Lower leg skin (tissue), 4 donors: ENCODE data around the gene HGF. TPM values are rescaled to one million over a fixed set of nuclear protein-coding genes. Genes with fewer than 3 reads are reported as not detected.
"Not testable (repeated sequence)": the region's sequence is repeated elsewhere in the genome, so short reads cannot be mapped to it uniquely, and the experiment has no call there.

ENCODE experiments used
- DNase-seq, 2 donors: peaks; one replicate each; pipeline ENCODE4 v3.0.0-alpha.2; 2019; ENCODE audit warnings: low spot score in 2 of 2
- H3K4me3 ChIP-seq: fragments of 200-600 bp; sonication (generic); 2 replicates; pipeline ENCODE4 v1.5.1; 2017; ENCODE audit warnings: mild to moderate bottlenecking, low read depth; ENCODE audit not compliant: poor library complexity, severe bottlenecking
- POLR2A ChIP-seq, 2 donors: fragments of 450-650 bp; IDR thresholded peaks; one replicate each; pipeline ENCODE4 v1.6.1; 2016 to 2017; ENCODE audit warnings: antibody characterized with exemption in 2 of 2, mild to moderate bottlenecking in 1 of 2, moderate library complexity in 1 of 2
- WGBS, 2 donors: methylation state at CpG; one replicate each; pipeline ENCODE4 v1.1.5; 2018; 5-methylcytosine and 5-hydroxymethylcytosine counted together
- intact Hi-C: fragments of 100-400 bp; cut with DNase I; formaldehyde crosslinking; loops from one replicate; pipeline ENCODE4 v1.15.0; 2023; ENCODE audit warnings: low total_unique reads
- total RNA-seq, 4 donors: library from RNA; depleted of rRNA; stranded (reverse); fragments of >200 nt; gene quantifications; one replicate each; pipeline ENCODE4 v1.1.0, GENCODE V29; 2016
- TF ChIP-seq, protein P1 (sequence below), 3 donors: fragments of 450-650 bp; IDR thresholded peaks; one replicate each; pipeline ENCODE4 v1.5.1; 2016; ENCODE audit warnings: antibody characterized with exemption in 3 of 3, mild to moderate bottlenecking in 3 of 3, moderate library complexity in 2 of 3

The HGF gene
- total RNA-seq, 4 donors from 2014 or later: 0.91 to 1.5 (median 1.3) TPM

DNA sequence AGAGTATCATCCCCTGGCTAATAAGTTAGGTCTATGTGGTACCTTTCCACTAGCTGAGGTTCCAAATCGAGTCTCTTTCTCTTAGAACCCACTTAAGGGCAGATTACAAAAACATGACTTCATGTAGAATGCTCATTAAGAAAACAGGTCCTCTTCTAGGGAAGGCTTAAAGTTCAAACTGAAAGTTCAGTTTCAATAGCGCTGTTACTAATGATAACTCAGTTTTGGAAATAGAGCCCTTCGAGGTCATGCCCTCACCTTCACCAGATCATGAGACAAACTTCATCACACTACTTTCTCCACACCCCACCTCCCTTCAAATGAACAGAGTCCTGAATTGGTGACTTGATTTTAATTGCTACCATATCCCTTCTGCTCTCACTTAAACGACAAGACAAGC is 26.2 kb downstream of the HGF start:
- intact Hi-C loops: no loop called here
- 70 to 72% methylated on average over 4 of the region's 4 CpGs for WGBS, 2 donors
- DNase-seq: no peak
- H3K4me3 ChIP-seq: no peak overlapping the region
- TF ChIP-seq, protein P1, sequence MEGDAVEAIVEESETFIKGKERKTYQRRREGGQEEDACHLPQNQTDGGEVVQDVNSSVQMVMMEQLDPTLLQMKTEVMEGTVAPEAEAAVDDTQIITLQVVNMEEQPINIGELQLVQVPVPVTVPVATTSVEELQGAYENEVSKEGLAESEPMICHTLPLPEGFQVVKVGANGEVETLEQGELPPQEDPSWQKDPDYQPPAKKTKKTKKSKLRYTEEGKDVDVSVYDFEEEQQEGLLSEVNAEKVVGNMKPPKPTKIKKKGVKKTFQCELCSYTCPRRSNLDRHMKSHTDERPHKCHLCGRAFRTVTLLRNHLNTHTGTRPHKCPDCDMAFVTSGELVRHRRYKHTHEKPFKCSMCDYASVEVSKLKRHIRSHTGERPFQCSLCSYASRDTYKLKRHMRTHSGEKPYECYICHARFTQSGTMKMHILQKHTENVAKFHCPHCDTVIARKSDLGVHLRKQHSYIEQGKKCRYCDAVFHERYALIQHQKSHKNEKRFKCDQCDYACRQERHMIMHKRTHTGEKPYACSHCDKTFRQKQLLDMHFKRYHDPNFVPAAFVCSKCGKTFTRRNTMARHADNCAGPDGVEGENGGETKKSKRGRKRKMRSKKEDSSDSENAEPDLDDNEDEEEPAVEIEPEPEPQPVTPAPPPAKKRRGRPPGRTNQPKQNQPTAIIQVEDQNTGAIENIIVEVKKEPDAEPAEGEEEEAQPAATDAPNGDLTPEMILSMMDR (IDR thresholded peaks at IDR 0.05): no peak
- no peak for TF ChIP-seq POLR2A (IDR thresholded peaks at IDR 0.05)

DNA sequence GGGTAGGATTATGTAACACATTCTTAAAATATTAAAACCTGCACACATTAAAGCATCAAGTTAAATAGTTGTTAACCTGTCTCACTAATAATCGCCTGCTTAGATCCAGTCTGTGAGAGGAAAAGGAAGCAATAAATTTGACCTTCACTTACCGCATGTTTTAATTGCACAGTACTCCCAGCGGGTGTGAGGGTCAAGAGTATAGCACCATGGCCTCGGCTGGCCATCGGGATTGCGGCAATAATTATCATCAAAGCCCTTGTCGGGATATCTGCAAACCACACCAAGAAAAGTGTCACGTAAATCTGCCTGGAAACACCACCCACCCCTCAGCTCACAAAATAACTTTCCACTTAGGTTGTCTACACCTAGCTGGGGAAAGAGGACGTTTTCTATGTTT is 26.6 kb downstream of the HGF start:
- TF ChIP-seq POLR2A (IDR thresholded peaks at IDR 0.05): no peak
- TF ChIP-seq, protein P1 (IDR thresholded peaks at IDR 0.05): no peak
- intact Hi-C loops: no loop called here
- no peak for DNase-seq
- 72 to 73% methylated on average over 9 of the region's 9 CpGs for WGBS, 2 donors
- H3K4me3 ChIP-seq: no peak overlapping the region

DNA sequence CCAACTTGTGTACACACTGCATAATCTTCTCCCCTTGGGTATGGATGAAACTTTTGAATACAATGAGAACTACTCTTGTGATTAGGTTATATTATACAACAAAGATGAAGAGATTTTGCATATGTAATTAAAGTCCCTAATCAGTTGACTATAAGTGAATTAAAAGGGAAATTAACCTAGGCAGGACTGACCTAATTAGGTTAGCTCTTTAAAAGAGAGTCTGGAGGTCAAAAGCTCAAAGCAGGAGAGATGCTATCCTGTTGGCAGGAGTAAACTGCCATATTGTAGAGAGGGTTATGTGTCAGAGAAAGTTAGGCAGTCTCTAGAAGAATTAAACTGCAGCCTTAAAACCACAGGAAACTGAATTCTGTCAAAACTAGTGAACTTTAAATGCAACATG is 29.4 kb downstream of the HGF start:
- intact Hi-C loops: no loop called here
- no peak overlapping the region for H3K4me3 ChIP-seq
- TF ChIP-seq, protein P1 (IDR thresholded peaks at IDR 0.05): no peak
- TF ChIP-seq POLR2A (IDR thresholded peaks at IDR 0.05): no peak
- no peak for DNase-seq

DNA sequence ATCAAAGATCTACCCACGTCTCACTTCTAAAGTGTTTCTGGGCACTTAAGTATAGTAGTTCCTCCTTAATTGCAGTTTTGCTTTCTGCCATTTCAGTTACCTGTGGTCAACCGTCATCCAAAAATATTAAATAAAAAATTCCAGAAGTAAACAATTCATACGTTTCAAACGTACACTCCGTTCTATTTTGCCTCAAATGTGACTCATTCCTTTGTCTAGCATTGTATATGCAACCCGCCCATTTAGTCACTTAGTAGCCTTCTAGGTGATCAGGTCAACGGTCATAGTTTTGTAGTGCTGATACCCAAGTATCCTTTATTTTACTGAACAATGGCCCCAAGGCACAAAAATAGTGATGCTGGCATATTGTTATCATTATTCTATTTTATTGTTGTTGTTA is 33.8 kb downstream of the HGF start:
- WGBS, 2 donors: 76 to 77% methylated on average over 7 of the region's 7 CpGs
- DNase-seq: no peak
- H3K4me3 ChIP-seq: no peak overlapping the region
- TF ChIP-seq POLR2A (IDR thresholded peaks at IDR 0.05): no peak
- TF ChIP-seq, protein P1 (IDR thresholded peaks at IDR 0.05): no peak
- intact Hi-C loops: no loop called here

DNA sequence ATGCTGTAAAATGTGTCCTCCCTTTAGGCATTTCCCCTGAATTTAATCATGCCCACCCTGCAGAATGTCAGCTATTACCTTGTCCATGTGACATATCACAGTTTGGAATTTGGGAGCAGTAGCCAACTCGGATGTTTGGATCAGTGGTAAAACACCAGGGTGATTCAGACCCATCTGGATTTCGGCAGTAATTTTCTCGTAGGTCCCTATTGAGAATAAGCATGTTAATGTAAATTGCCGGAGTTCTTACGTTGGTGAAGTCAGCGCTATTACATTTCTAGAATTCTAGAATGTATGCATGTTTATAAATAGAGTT is 44.1 kb downstream of the HGF start:
- no peak for TF ChIP-seq POLR2A (IDR thresholded peaks at IDR 0.05)
- TF ChIP-seq, protein P1 (IDR thresholded peaks at IDR 0.05): no peak
- no peak for DNase-seq
- intact Hi-C loops: no loop called here
- WGBS, 2 donors: 68 to 70% methylated on average over 6 of the region's 6 CpGs
- no peak overlapping the region for H3K4me3 ChIP-seq

DNA sequence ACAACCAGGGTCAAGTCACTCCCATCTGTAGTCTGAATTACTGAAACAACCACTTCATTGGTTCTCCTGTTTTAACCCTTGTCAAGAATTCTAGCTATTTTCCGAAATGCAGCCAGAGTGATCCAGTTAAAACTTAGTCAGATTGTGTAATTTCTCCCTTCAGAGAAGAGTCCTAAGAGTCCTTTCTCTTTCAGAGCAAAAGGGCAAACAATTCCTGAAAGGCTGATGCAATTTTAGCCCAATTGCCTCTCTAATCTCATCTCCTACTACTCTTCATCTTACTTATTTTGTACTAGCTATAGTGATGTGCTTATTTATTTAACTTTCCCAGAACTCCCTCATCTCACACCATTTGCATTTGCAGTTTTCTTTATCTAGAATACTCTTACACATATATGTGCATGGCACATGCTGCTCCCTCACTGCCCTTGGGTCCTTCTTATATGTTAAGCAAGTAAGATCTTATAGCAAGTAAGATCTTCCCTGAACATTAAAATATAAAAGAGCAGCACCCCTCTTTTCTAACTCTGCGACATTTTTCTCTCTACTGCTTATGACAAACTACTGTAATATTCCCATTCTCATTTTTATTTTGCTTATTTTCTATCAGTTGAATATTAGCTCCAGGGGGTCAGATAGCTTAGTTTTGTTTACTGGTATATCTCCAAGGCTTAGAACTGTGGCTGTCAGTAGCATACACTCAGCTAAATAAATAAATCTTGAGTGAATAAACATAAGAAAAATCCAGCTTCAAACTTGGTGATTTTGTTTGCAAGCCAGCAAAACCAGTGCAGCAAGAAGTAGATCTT is 44.6 kb downstream of the HGF start:
- intact Hi-C loops: no loop called here
- WGBS, 2 donors: 92% methylated on average over 2 of the region's 2 CpGs
- no peak overlapping the region for H3K4me3 ChIP-seq
- TF ChIP-seq, protein P1 (IDR thresholded peaks at IDR 0.05): no peak
- TF ChIP-seq POLR2A (IDR thresholded peaks at IDR 0.05): no peak
- DNase-seq: no peak

DNA sequence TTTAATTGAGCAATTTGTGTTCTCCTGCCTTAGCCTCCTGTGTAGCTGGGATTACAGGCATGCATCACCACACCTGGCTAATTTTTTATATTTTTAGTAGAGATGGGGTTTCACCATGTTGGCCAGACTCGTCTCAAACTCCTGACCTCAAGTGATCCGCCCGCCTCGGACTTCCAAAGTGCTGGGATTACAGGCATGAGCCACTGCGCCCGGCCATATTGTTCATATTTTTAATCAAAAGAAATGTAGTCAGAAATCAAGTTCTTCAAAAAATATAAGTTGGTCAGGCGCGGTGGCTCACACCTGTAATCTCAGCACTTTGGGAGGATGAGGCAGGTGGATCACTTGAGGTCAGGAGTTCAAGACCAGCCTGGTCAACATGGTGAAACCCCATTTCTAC is 47.6 kb downstream of the HGF start:
- DNase-seq, intact Hi-C loops: not testable (repeated sequence)
- WGBS, 2 donors: 94 to 98% methylated on average over 8 of the region's 8 CpGs

More for the DNA sequence above, 47.6 kb downstream of the HGF start:
- H3K4me3 ChIP-seq: not testable (repeated sequence)
